ENCODE results near the gene PRAMEF6.
"Not testable (repeated sequence)": the region's sequence is repeated elsewhere in the genome, so short reads cannot be mapped to it uniquely, and the experiment has no call there.

Gene PRAMEF6

GRCh38 chr1:12947480-12947879 lies at the start of gene PRAMEF6:
Gene PRAMEF6, minus strand, starts transcription at chr1:12947580. Its CDS starts 5,062 bp downstream, at chr1:12942518.
- not testable (repeated sequence) for DNase-seq

DNA sequence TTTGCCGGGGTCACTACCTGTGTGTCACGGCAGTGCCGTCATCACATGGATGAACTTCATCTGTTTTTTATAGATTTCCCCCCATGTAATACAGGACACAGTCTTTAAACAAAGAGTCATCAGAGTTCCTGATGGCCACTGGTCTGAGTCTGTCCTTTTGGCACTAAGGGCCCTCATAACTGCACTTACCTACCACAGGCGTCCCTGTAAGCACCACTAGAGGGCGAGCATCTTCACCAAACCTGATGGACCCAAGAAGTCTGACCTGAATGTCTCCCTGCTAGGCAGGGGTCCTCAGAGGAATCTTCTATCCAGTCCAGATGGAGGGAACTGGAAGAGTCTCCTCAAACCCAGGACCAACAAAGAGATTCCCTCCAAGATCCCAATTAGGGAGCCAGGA lies 23.0 kb downstream of the PRAMEF6 start:
- not testable (repeated sequence) for DNase-seq

DNA sequence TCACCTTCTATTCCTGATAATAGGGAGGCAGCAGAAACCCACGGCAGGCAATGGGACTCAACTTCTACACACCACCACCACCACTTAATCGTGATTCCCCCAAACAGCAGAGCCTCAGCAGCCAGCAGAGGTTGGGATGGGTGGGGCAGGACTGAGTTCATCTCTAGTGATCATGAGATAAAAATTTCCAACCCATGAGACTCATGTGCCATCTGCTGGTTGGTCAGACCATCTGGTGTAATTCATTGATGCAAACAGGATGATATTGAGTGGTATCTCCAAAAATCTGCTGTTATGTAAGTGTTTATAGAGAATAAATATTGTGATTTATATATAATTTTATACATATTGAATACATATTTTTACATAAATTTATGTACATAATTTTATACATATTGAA lies 25.6 kb downstream of the PRAMEF6 start:
- not testable (repeated sequence) for DNase-seq

- not testable (repeated sequence) for DNase-seq
Observed at GRCh38 chr1:12916310-12916709, 31.1 kb downstream of the PRAMEF6 start, which contains the start of gene PRAMEF7. Gene PRAMEF7, plus strand, starts transcription at chr1:12916610. Its CDS starts 1,083 bp downstream, at chr1:12917693.

GRCh38 chr1:12903793-12904572 lies 43.4 kb downstream of the PRAMEF6 start:
- DNase-seq: not testable (repeated sequence)

DNA sequence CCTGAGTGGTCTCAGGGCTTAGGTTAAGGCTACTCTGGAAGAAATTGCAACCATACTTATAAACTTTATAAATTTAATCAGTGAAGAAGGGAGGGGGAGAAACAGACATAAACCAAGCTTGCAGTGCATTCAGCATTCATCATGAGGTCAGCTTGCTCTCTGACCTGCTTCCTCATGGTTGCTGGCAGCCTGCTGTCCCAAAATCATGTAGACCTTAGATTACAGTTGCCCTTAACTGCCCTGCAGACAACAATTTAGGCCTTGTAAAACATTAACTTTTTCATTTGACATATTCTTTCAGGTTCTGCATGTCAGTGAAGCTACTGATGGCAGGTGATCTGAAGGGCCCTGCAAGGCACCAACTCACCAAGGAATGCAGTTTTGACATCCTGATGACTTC lies 48.2 kb downstream of the PRAMEF6 start:
- DNase-seq: not testable (repeated sequence)

GRCh38 chr1:12898170-12898569 lies 49.2 kb downstream of the PRAMEF6 start, which contains the start of gene PRAMEF10:
Gene PRAMEF10, minus strand, starts transcription at chr1:12898270. Its CDS starts 2,423 bp downstream, at chr1:12895847.
- DNase-seq: not testable (repeated sequence)
